HepG2 (cell line): ENCODE results near the gene PRSS53. TPM values are rescaled to one million over a fixed set of nuclear protein-coding genes. Genes with fewer than 3 reads are reported as not detected.

Experiments used
- AKNA ChIP-seq: sonication (generic); formaldehyde crosslinking; IDR thresholded peaks from 2 replicates; pipeline ENCODE4 v1.4.0; 2020; ENCODE audit warnings: missing genetic modification reagents, borderline replicate concordance
- CREB3 ChIP-seq: sonication (generic); formaldehyde crosslinking; IDR thresholded peaks from 2 replicates; pipeline ENCODE4 v1.5.0; 2020; ENCODE audit warnings: missing genetic modification reagents
- DR1 ChIP-seq: sonication (generic); formaldehyde crosslinking; IDR thresholded peaks from 2 replicates; pipeline ENCODE4 v1.8.0; 2021; ENCODE audit warnings: mild to moderate bottlenecking, missing genetic modification reagents, inconsistent platforms
- FOXA3 ChIP-seq: IDR thresholded peaks from 2 replicates; pipeline ENCODE4 v1.6.1; 2016; ENCODE audit warnings: missing genetic modification reagents, missing compliant biosample characterization
- GPN1 ChIP-seq: sonication (generic); formaldehyde crosslinking; IDR thresholded peaks from 2 replicates; pipeline ENCODE4 v1.5.1; 2020; ENCODE audit warnings: missing genetic modification reagents, borderline replicate concordance
- HDAC2 ChIP-seq: sonication (generic); formaldehyde crosslinking; IDR thresholded peaks from 2 replicates; pipeline ENCODE4 v1.4.0; 2020; ENCODE audit warnings: missing genetic modification reagents
- NFAT5 ChIP-seq: sonication (generic); formaldehyde crosslinking; IDR thresholded peaks from 2 replicates; pipeline ENCODE4 v1.4.0; 2020; ENCODE audit warnings: missing genetic modification reagents
- NFYB ChIP-seq: sonication (generic); formaldehyde crosslinking; IDR thresholded peaks from 2 replicates; pipeline ENCODE4 v1.4.0; 2020; ENCODE audit warnings: missing genetic modification reagents
- PPARG ChIP-seq: conservative IDR thresholded peaks from 2 replicates; pipeline ENCODE4 v1.6.1; 2016; ENCODE audit warnings: missing biosample characterization, missing genetic modification reagents
- RXRB ChIP-seq: IDR thresholded peaks from 2 replicates; pipeline ENCODE4 v1.6.1; 2016; ENCODE audit warnings: borderline replicate concordance, missing genetic modification reagents, missing compliant biosample characterization
- THAP8 ChIP-seq: sonication (generic); formaldehyde crosslinking; IDR thresholded peaks from 2 replicates; pipeline ENCODE4 v1.5.1; 2020; ENCODE audit warnings: missing genetic modification reagents, mild to moderate bottlenecking, borderline replicate concordance
- WIZ ChIP-seq: sonication (generic); formaldehyde crosslinking; IDR thresholded peaks from 2 replicates; pipeline ENCODE4 v1.5.1; 2020; ENCODE audit warnings: mild to moderate bottlenecking, missing genetic modification reagents
- ZFP36L2 ChIP-seq: sonication (generic); formaldehyde crosslinking; IDR thresholded peaks from 2 replicates; pipeline ENCODE4 v1.4.0; 2020; ENCODE audit warnings: missing genetic modification reagents
- ZNF256 ChIP-seq: sonication (generic); formaldehyde crosslinking; conservative IDR thresholded peaks from 2 replicates; pipeline ENCODE4 v1.4.0; 2020; ENCODE audit warnings: missing genetic modification reagents
- ZNF572 ChIP-seq: sonication (generic); formaldehyde crosslinking; IDR thresholded peaks from 2 replicates; pipeline ENCODE4 v1.5.1; 2020; ENCODE audit warnings: mild to moderate bottlenecking, missing genetic modification reagents
- polyA plus RNA-seq, 8 experiments: library from polyadenylated mRNA; depleted of rRNA in 3 of 8; stranded (reverse) in 7 of 8; unstranded in 1 of 8; fragments of >200 nt; fragmentation: Illumina TruSeq in 4 of 8; extraction: Trizol in 4 of 8; gene quantifications; 2 replicates each; pipeline versions ENCODE4 v1.2.1 to v1.2.3, GENCODE V29; 2011 to 2016; ENCODE audit warnings: low read depth in 4 of 8, missing spikeins in 1 of 8, mixed read lengths in 1 of 8; ENCODE audit not compliant: insufficient read depth in 1 of 8
- total RNA-seq, 5 experiments: library from RNA; depleted of rRNA; stranded (reverse); fragments of >200 nt; fragmentation: Illumina TruSeq; extraction: Trizol; gene quantifications; 2 replicates each; pipeline ENCODE4 v1.2.3, GENCODE V29; 2016; ENCODE audit warnings: low read depth in 1 of 5
- TF ChIP-seq, protein P1 (sequence below): IDR thresholded peaks from 2 replicates; pipeline ENCODE4 v1.6.1; 2016; ENCODE audit warnings: low read depth, borderline replicate concordance
- TF ChIP-seq, protein P2 (sequence below): IDR thresholded peaks from 2 replicates; pipeline ENCODE4 v1.6.1; 2016; ENCODE audit warnings: low read depth

PRSS53 gene
- total and polyA plus RNA-seq, 2 of the 13 experiments (the other 11 are each of a cell fraction or from before 2014, with no cell fraction given), result 2.2 to 7.4 TPM

GRCh38 chr16:31072540-31073141 is 16.1 kb downstream of the PRSS53 start (continued):
- TF ChIP-seq NFAT5 (CRISPR knock-in tag), result no peak
- TF ChIP-seq, protein P1, sequence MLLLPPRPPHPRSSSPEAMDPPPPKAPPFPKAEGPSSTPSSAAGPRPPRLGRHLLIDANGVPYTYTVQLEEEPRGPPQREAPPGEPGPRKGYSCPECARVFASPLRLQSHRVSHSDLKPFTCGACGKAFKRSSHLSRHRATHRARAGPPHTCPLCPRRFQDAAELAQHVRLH (CRISPR knock-in tag), result no peak
- TF ChIP-seq CREB3 (CRISPR knock-in tag), result no peak
- no peak for TF ChIP-seq RXRB (CRISPR knock-in tag)
- TF ChIP-seq, protein P2, sequence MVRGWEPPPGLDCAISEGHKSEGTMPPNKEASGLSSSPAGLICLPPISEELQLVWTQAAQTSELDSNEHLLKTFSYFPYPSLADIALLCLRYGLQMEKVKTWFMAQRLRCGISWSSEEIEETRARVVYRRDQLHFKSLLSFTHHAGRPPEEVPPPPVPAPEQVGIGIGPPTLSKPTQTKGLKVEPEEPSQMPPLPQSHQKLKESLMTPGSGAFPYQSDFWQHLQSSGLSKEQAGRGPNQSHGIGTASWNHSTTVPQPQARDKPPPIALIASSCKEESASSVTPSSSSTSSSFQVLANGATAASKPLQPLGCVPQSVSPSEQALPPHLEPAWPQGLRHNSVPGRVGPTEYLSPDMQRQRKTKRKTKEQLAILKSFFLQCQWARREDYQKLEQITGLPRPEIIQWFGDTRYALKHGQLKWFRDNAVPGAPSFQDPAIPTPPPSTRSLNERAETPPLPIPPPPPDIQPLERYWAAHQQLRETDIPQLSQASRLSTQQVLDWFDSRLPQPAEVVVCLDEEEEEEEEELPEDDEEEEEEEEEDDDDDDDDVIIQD (CRISPR knock-in tag), result no peak
- no peak for TF ChIP-seq WIZ (CRISPR knock-in tag)
- no peak for TF ChIP-seq AKNA (CRISPR knock-in tag)
- TF ChIP-seq NFYB (CRISPR knock-in tag), result no peak
- TF ChIP-seq ZNF572 (CRISPR knock-in tag), result no peak
- TF ChIP-seq FOXA3, result no peak
- no peak for TF ChIP-seq THAP8 (CRISPR knock-in tag)
- no peak for TF ChIP-seq GPN1 (CRISPR knock-in tag)
- TF ChIP-seq ZFP36L2, result no peak
- TF ChIP-seq DR1 (CRISPR knock-in tag), result no peak
- no peak for TF ChIP-seq PPARG
- TF ChIP-seq HDAC2, result no peak
- no peak for TF ChIP-seq ZNF256
